ENCODE measurements around the gene JARID2. TPM values are rescaled to one million over a fixed set of nuclear protein-coding genes. Genes with fewer than 3 reads are reported as not detected.

The JARID2 gene
- total RNA-seq, 1 donor from 2014 or later: 66.1 TPM

GRCh38 chr6:15312500-15312899 is 66.6 kb downstream of the JARID2 start:
- Mint-ChIP-seq H3K4me1 (ENCODE audit: unreplicated experiment) (peaks cover 52% of the 10 kb centered on the region), H3K4me3 (ENCODE audit: unreplicated experiment) (peak overlapping the region; percentile 4), H3K27ac (ENCODE audit: unreplicated experiment) (peak overlapping the region; percentile 83), H3K36me3 (ENCODE audit: low read depth, unreplicated experiment) (no peaks in the 10 kb centered on the region), H3K9me3 (ENCODE audit: unreplicated experiment) (no peaks in the 10 kb centered on the region), H3K27me3 (ENCODE audit: unreplicated experiment) (peaks cover 3% of the 10 kb centered on the region)
- no peak for DNase-seq (ENCODE audit: low spot score)
- no peak for TF ChIP-seq CTCF (IDR thresholded peaks at IDR 0.05; ENCODE audit: unreplicated experiment)

GRCh38 chr6:15313367-15313766 is 67.5 kb downstream of the JARID2 start:
- Mint-ChIP-seq H3K27ac (ENCODE audit: unreplicated experiment) (peak overlapping the region; percentile 19), H3K9me3 (ENCODE audit: unreplicated experiment) (no peaks in the 10 kb centered on the region), H3K27me3 (ENCODE audit: unreplicated experiment) (peaks cover 1% of the 10 kb centered on the region), H3K4me1 (ENCODE audit: unreplicated experiment) (peaks cover 53% of the 10 kb centered on the region), H3K36me3 (ENCODE audit: low read depth, unreplicated experiment) (no peaks in the 10 kb centered on the region), H3K4me3 (ENCODE audit: unreplicated experiment) (no peak overlapping the region)
- no peak for TF ChIP-seq CTCF (IDR thresholded peaks at IDR 0.05; ENCODE audit: unreplicated experiment)
- DNase-seq (ENCODE audit: low spot score): no peak

DNA sequence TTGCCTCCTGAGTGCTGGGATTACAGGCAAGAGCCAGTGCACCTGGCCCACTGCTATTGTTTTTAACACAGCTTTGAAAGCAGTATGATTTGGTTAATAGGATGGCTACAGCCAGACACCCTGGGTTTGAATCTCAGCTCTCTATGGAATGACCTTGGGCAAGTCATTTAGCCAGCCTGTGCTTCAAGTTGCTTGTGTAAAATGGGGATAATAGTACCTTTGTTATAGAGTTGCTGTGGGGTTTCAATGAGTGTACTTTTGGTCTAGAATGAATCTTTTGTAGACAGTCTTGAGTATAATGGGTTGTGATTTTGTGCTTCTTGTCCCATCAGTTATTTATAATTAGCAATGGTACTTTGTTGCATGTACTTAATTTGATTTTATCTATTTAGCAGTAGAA is 70.9 kb downstream of the JARID2 start:
- H3K27me3 Mint-ChIP-seq (ENCODE audit: unreplicated experiment): peaks cover 1% of the 10 kb centered on the region
- H3K27ac Mint-ChIP-seq (ENCODE audit: unreplicated experiment): no peak overlapping the region
- DNase-seq (ENCODE audit: low spot score): no peak
- TF ChIP-seq CTCF (IDR thresholded peaks at IDR 0.05; ENCODE audit: unreplicated experiment): no peak
- peaks cover 52% of the 10 kb centered on the region for H3K4me1 Mint-ChIP-seq (ENCODE audit: unreplicated experiment)
- H3K36me3 Mint-ChIP-seq (ENCODE audit: low read depth, unreplicated experiment): no peaks in the 10 kb centered on the region
- H3K4me3 Mint-ChIP-seq (ENCODE audit: unreplicated experiment): no peak overlapping the region
- no peaks in the 10 kb centered on the region for H3K9me3 Mint-ChIP-seq (ENCODE audit: unreplicated experiment)

DNA sequence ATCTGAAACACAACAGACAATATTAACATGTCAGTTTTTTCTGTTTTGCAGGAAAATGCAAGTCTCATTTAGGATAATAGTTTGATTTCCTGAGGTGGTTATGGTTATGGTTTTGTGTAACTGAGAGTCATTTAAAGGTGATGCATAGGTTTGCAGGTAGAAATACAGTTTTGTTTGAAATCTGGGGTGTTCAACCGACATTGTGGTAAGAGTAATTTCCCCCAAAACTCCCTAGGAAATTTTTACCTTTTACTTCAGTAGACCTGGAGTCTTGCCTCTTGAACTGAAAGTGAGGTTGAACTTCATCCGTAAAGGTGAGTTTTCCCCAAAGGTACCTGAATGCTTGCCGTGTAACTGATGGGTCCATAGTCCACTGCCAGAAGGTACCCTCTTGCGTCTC is 71.4 kb downstream of the JARID2 start:
- no peak for DNase-seq (ENCODE audit: low spot score)
- no peaks in the 10 kb centered on the region for H3K36me3 Mint-ChIP-seq (ENCODE audit: low read depth, unreplicated experiment)
- H3K27ac Mint-ChIP-seq (ENCODE audit: unreplicated experiment): no peak overlapping the region
- no peak overlapping the region for H3K4me3 Mint-ChIP-seq (ENCODE audit: unreplicated experiment)
- peaks cover 55% of the 10 kb centered on the region for H3K4me1 Mint-ChIP-seq (ENCODE audit: unreplicated experiment)
- H3K27me3 Mint-ChIP-seq (ENCODE audit: unreplicated experiment): peaks cover 1% of the 10 kb centered on the region
- TF ChIP-seq CTCF (IDR thresholded peaks at IDR 0.05; ENCODE audit: unreplicated experiment): no peak
- H3K9me3 Mint-ChIP-seq (ENCODE audit: unreplicated experiment): no peaks in the 10 kb centered on the region

DNA sequence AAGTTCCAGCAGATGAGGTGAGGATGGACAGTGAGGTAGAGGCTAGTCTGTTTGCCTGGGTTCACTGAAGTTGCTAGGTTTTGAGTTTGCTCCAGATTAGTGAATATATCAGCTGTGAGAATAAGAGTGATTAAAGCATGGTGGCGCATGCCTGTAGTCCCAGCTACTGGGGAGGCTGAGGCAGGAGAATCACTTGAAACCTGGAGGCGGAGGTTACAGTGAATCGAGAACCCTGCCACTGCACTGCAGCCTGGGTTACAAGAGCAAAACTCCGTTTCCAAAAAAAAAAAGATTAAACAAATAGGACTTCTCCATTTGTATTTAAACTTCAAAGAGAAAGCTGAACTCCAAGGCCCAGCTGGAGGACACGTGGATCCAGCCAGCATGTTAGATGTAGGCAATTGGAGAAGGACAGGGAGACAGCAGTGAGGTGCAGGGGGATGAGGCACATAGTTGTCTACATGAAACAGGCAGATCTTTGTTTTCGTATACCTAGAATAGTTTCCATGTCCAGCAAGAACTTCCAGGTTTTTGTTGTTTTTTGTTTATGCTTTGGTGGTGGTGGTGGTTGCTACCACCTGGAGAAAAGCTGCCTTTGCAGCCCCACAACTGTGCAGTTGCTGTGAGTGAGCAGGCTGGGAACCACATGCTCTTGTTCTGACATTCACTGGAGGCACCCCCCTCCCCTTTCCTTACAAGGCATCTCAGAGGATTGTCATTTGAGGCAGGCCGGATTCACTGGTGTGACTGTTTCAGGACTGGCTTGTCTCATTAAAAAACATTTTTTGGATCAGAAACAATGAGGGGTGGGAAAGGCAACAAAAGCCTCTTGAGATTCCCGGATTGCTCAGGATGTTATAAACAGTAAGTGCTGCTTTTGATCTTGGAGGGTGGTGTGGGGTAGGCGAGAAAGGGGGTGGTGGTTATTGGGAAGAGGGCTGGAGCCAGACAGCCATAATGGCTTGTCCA is 72.3 kb downstream of the JARID2 start:
- TF ChIP-seq CTCF (IDR thresholded peaks at IDR 0.05; ENCODE audit: unreplicated experiment): no peak
- peak overlapping the region; percentile 76 for H3K27ac Mint-ChIP-seq (ENCODE audit: unreplicated experiment)
- no peaks in the 10 kb centered on the region for H3K36me3 Mint-ChIP-seq (ENCODE audit: low read depth, unreplicated experiment)
- no peak for DNase-seq (ENCODE audit: low spot score)
- H3K4me3 Mint-ChIP-seq (ENCODE audit: unreplicated experiment): no peak overlapping the region
- no peaks in the 10 kb centered on the region for H3K9me3 Mint-ChIP-seq (ENCODE audit: unreplicated experiment)
- peaks cover 55% of the 10 kb centered on the region for H3K4me1 Mint-ChIP-seq (ENCODE audit: unreplicated experiment)
- peaks cover 1% of the 10 kb centered on the region for H3K27me3 Mint-ChIP-seq (ENCODE audit: unreplicated experiment)
